Medulla oblongata (tissue), 1 donor: ENCODE data around the gene B3GALT4.

Source experiments
- DNase-seq: peaks from one replicate; pipeline ENCODE4 v3.0.0-alpha.2; 2015; ENCODE audit errors: extremely low spot score

B3GALT4 gene

DNA sequence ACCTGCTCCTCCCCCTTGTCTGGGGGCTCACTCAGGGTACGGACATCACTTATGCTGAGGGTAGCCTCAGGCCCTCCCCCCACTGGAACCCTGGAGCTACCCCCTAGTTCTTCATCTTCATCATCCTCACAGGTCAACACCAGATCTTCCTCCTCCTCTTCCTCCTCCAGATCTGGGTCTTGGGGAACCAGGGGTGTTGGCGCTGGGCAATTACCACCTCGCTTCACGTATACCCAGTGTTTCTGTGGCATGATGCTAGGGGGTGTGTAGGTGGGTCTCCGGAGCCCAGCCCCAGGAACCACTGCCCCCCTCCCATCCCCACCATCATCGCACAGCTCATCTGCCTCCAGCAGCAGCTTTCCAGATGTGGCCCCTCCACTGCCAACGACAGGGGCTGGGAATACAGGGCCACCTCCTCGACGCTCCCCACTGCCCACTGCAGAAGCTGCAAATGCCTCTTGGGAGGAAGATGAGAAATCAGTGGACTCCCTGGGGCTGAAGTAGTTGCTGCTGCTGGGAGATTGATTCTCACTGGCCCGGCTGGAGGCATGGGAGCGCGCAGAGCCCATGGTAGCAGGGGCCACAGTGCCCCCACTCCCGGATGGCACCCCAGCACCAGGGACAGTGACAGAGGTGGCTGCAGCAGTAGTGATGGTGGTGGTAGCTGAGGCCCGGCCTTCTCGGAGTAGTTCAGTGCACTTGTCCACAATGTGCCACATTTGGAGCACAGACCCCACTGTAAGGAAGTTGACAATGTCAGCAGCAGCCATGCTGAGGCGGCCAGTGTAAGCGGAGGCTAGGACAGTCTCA lies 39.1 kb downstream of the B3GALT4 start:
- DNase-seq: no peak

DNA sequence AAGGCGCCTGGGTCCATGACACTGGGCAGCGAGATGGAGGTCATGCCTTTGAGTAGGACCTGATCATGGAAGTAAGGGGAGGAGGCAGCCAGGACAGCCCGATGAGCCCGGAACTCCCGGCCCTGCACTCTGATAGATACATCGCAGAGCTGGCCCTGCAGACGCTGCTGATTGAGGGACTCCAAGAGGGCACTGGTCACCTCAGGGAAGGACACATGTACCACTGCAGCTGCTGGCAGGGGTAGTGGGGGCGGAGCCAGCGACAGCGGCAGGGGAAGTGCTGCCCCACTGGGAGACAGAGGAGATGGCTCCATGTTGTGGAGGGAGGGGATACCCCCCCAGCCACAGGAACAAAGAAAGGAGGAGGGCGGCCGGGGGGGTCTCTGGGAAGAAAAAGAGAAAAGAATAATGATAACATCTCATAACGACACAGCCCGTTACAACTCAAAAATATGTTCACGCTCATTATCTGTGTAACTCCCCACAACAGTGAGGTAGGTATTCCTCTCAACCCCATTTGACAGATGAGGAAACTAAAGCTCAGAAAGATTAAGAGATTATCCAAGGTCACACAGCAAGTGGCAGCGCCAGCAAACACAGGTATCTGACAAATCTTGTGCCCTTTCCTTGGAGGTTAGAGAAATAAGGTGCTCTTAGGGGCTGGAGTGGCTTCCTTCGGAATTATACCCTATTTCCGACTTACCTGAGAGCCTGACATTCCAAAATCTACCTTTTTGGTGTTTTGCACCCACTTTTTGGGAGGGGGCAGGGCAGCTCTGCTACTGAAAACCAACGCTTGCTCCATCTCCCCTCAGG lies 39.9 kb downstream of the B3GALT4 start:
- DNase-seq: peak; percentile 21

DNA sequence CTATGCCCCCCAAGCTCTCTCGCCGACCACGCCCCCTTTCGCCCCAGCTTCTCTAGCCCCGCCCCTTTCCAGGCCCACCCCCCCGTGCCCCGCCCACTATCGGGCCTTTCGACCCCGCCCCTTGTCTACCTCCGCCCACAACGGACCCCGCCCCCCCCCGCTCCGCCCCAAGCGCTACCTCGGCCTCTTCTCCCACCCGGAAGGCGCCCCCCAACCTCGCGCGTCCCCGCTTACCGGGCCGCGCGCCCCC lies 40.4 kb downstream of the B3GALT4 start:
- DNase-seq: peak; percentile 30

DNA sequence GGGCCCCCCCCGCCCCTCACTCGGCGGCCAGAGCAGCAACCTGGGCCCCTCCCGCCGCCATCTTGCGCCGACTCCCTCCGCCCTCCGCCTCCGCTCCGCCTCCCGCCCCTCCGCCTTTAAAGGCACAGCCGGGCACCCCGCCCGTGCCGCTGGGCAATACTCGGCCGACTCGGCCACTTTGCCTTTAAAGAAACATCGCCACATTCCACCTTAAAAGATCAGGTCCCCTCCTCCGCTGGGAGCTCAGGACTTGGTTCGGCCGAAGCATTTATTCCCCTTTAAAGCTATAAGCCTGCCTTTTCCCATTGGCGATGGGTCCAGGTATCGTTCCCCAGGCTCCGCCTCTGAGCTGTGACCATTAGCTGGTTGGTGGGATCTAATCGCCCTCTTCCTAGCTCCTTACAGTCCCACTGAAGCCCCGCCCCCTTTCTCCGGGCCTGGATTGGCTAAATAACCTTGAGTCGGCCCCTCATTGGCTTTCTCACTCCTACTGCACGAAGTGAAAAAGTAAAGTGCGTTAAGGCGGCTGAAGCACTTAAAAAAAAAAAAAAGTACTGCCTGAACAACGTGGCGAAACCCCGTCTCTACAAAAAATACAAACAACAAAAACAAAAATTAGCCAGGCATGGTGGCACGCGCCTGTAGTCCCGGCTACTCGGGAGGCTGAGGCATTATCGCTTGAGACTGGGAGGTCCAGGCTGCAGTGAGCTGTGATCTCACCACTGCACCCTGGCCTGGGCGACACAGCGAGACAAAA lies 40.9 kb downstream of the B3GALT4 start, which contains the start of gene ZBTB22:
ZBTB22 (minus strand) TSS at position 76 of the 757 bp plus-strand sequence. CDS start 828 bp downstream, outside the sequence.
- DNase-seq: peak; percentile 98

DNA sequence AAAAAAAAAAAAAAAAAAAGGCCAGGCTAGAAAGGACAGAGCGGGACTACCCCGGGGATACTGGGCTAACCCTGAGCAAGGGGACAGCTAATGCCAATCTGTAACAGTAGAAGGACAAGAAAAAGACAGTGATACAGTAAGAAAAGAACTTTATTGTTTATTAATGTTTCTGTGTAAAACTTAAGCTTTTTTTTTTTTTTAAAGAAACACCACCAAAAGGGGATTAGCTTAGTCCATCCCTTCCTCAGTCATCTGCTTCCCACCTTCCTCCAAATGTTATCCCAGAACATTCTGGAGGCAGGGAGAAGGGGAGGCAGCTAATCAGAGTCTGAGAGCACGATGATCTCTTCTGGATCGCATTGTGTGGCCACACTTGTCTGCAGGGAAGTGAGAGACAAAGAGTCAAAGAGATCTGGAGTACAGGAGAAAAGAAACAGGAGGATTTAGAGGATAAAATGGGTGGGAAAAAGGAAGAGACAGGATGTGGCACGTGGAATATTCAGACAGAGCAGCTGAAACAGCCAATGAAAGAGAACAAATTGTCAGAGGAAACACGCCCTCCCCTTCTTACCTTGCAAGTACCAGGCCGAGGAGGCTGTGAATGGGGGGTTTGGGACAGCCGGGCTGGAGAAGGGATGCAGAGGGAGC lies 41.6 kb downstream of the B3GALT4 start:
- no peak for DNase-seq

DNA sequence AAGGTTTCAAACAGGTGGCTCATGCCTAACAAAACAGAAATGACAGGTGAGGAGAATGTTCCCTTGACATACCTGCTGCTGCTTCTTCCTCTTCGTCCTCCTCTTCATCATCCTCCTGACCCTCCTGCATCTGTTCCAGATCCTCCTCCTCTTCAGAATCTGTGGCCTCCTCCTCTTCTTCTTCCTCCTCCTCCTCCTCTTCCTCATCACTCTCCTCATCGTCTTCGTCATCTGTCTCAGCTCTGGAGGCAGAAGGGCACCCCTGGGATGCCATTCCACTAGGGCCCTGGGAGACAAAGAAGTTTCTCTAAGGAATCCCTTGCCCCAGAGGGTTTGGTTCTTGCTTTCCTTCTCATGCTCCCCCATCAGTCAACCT lies 43.0 kb downstream of the B3GALT4 start:
- no peak for DNase-seq

DNA sequence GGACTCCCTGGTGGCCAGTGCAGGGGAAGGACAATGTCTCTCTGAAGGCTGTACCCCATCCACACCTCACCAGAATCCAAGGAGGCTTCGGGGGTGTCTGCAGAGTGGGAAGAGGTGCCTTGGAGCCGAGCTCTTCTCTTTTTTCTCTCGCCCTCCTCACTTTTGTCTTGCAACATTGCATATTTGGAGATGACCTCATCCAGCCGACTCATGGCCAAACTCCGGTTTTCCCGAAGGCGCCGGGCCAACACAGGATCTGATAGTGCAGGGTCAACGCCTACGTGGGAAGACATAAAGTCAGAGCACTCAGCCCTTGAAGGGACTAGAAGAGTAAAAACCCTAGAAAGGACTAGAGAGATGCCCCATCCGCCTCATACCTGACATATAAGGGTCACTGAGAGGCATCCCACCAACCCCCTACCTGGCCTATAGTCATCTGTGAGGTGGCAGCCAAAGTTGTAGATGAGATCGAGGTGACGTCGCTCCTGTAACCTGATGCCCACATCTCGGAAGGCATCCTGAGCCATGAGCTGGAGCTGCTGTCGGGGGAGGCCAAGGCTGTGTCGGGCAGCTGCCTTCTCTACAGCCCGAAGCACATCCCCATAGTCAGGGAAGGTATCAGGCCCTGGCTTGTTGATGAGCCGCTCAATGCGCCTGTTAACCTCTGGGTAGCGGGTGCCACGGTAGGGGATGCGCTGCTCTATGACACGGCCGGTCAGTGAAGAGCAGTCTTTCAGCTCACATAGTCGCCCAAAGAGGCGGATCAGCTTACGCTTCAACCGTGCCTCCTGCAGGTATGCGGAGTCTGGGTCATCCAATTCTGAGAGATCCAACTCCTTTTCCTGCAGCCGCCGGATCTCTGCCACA lies 43.6 kb downstream of the B3GALT4 start:
- DNase-seq: no peak

DNA sequence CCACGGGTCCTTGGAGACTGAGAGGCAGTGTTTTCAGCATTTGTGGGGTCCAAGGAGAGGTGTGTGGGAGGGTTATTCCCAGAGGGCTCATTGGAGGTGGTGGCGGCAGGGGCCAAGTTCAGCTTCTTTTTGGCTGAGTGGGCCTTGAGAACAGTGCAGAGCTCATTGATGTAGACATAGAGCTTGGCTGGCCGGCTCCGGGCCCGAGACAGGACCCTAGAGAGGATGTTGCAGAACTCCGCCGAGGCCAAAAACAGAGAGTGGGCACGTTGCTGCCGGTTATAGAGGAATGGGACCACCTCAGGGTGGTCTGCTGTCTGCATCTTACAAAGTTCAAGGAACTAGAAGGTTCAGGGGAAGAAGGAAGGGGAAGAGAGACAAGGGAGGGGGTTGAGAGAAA lies 44.3 kb downstream of the B3GALT4 start:
- no peak for DNase-seq

DNA sequence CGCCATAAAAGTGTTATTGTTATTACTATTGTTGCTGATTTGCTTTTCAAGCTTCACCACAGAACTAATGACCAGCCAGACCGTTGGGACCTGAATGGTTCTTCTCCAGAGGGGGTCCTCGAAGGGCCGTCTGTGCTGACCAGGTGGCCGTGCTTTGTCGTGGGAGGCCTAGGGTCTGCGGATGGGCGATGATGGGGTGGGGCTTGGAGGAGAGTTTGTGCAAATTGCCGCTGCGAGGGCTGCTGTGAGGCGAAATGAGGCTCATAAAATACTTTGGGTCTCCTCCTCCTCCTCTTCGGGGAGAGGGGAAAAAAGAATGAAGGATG lies 46.7 kb downstream of the B3GALT4 start:
- DNase-seq: no peak

DNA sequence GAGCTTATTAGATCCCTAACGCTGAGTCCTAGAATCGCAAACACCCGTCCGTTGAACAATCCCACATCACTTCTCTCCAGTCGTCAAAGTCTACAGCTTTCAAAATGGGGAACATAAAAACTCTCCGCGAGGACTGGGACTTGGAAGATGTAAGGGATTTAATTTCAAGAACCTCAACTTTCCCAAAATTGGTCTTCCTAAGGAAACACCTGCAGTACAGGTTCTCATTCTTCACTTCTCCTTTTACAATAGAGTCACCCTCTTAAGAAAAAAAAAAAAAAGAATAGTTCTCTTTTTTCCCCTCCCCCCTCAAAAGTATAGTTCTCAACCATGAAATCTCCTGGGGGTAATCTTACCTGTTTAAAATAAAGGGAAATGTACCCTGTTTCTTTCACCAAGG lies 47.2 kb downstream of the B3GALT4 start:
- peak; percentile 26 for DNase-seq
